KMS-11 (cell line): Measurements from ENCODE around the gene CTNNA2.

ENCODE experiments used
- H2AFZ ChIP-seq: fragments of 200-600 bp; sonication (generic); 2 replicates; pipeline ENCODE4 v1.6.1; 2016; ENCODE audit warnings: antibody characterized with exemption, mixed run types, low read depth
- H3K27ac ChIP-seq: fragments of 200-600 bp; sonication (generic); 2 replicates; pipeline ENCODE4 v1.6.1; 2016; ENCODE audit warnings: mild to moderate bottlenecking, mixed run types
- H3K27me3 ChIP-seq: fragments of 200-600 bp; sonication (generic); 2 replicates; pipeline ENCODE4 v1.6.1; 2017; ENCODE audit warnings: mild to moderate bottlenecking, low read depth, mixed run types, moderate library complexity; ENCODE audit not compliant: insufficient read depth
- H3K36me3 ChIP-seq: fragments of 200-600 bp; sonication (generic); 2 replicates; pipeline ENCODE4 v1.6.1; 2017; ENCODE audit warnings: mild to moderate bottlenecking, mixed run types; ENCODE audit not compliant: insufficient read depth
- H3K4me1 ChIP-seq: fragments of 200-600 bp; sonication (generic); 2 replicates; pipeline ENCODE4 v1.6.1; 2016; ENCODE audit warnings: mild to moderate bottlenecking, low read depth, mixed run types; ENCODE audit not compliant: poor library complexity, severe bottlenecking
- H3K4me2 ChIP-seq: fragments of 200-600 bp; sonication (generic); 2 replicates; pipeline ENCODE4 v1.7.0; 2016; ENCODE audit warnings: mild to moderate bottlenecking, mixed run types
- H3K4me3 ChIP-seq: fragments of 200-600 bp; sonication (generic); IDR thresholded peaks from 2 replicates; pipeline ENCODE4 v1.6.1; 2017; ENCODE audit warnings: low read depth, low read length, mixed read lengths; ENCODE audit not compliant: insufficient read depth
- H3K79me2 ChIP-seq: fragments of 200-600 bp; sonication (generic); 2 replicates; pipeline ENCODE4 v1.6.1; 2016; ENCODE audit warnings: low read depth, mixed run types; ENCODE audit not compliant: insufficient read depth
- H3K9ac ChIP-seq: fragments of 200-600 bp; sonication (generic); 2 replicates; pipeline ENCODE4 v1.6.1; 2016; ENCODE audit warnings: mild to moderate bottlenecking, mixed run types
- H4K20me1 ChIP-seq: fragments of 200-600 bp; sonication (generic); 2 replicates; pipeline ENCODE4 v1.6.1; 2016; ENCODE audit warnings: mild to moderate bottlenecking, mixed run types; ENCODE audit not compliant: insufficient read depth
- TF ChIP-seq, protein P1 (sequence below): fragments of 200-600 bp; sonication (generic); conservative IDR thresholded peaks from 2 replicates; pipeline ENCODE4 v1.6.1; 2017; ENCODE audit warnings: low read depth, mild to moderate bottlenecking, antibody characterized with exemption, low read length, moderate library complexity, mixed read lengths

The CTNNA2 gene

DNA sequence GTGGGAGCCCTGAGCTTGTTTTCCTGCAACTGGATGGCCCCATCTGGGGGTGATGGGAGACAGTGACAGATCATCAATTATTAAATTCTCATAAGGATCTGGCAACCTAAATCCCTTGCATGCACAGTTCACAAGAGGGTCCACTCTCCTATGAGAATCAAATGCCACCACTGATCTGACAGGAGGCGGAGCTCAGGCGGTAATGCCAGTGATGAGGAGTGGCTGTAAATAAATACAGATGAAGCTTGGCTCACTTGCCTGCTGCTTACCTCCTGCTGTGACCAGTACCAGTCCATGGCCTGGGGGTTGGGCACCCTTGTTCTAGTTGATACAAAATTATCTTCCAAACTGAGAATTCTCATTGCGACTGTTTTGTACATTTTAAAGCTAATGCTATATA lies 258.6 kb downstream of the CTNNA2 start:
- Histone ChIP-seq H3K27ac (no peak overlapping the region), H3K27me3 (no peaks in the 10 kb centered on the region), H3K4me2 (no peak overlapping the region), H3K4me3 (no peak overlapping the region), H3K79me2 (no peaks in the 10 kb centered on the region), H4K20me1 (no peaks in the 10 kb centered on the region), H3K4me1 (no peaks in the 10 kb centered on the region), H3K36me3 (no peaks in the 10 kb centered on the region), H3K9ac (no peak overlapping the region), H2AFZ (no peak overlapping the region)
- TF ChIP-seq, protein P1, sequence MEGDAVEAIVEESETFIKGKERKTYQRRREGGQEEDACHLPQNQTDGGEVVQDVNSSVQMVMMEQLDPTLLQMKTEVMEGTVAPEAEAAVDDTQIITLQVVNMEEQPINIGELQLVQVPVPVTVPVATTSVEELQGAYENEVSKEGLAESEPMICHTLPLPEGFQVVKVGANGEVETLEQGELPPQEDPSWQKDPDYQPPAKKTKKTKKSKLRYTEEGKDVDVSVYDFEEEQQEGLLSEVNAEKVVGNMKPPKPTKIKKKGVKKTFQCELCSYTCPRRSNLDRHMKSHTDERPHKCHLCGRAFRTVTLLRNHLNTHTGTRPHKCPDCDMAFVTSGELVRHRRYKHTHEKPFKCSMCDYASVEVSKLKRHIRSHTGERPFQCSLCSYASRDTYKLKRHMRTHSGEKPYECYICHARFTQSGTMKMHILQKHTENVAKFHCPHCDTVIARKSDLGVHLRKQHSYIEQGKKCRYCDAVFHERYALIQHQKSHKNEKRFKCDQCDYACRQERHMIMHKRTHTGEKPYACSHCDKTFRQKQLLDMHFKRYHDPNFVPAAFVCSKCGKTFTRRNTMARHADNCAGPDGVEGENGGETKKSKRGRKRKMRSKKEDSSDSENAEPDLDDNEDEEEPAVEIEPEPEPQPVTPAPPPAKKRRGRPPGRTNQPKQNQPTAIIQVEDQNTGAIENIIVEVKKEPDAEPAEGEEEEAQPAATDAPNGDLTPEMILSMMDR, result no peak

GRCh38 chr2:79774016-79774415 lies 261.2 kb downstream of the CTNNA2 start:
- H4K20me1 ChIP-seq, result no peaks in the 10 kb centered on the region
- no peak overlapping the region for H3K4me2 ChIP-seq
- no peak overlapping the region for H3K27ac ChIP-seq
- no peak overlapping the region for H2AFZ ChIP-seq
- no peak overlapping the region for H3K4me3 ChIP-seq
- H3K4me1 ChIP-seq, result no peaks in the 10 kb centered on the region
- H3K27me3 ChIP-seq, result no peaks in the 10 kb centered on the region
- no peak overlapping the region for H3K9ac ChIP-seq
- H3K36me3 ChIP-seq, result no peaks in the 10 kb centered on the region
- H3K79me2 ChIP-seq, result no peaks in the 10 kb centered on the region
- TF ChIP-seq, protein P1, result no peak

DNA sequence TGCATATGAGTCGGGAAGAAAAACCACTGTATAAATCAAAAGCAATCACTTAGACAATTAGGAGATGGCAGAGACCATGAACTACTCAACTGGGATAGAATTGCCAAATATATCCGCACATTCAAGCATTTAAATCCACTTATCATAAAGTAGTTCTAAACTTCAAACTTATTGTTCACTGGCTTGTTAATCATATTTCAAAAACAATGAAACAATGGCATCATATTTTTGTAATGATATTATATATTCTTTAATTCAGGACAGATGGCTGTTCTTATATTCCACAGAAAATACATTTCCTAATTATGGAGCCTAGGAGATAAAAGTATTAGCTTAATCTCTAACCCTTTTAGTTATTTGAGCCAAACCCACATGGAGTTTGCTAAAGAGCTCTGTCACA lies 263.6 kb downstream of the CTNNA2 start:
- no peak overlapping the region for H3K9ac ChIP-seq

DNA sequence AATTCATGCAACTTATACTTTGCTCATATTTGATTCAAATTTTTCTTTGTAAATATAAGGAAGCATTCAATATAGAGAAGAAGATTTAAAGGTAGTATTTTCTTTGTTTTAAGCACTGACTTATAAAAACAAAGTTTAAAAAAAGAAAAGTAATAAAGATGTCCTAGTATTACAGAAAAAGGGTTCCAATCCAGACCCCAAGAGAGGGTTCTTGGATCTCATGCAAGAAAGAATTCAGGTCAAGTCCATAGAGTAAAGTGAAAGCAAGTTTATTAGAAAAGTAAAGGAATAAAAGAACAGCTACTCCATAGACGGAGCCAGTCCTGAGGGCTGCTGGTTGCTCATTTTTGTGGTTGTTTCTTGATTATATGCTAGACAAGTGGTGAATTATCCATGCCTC lies 267.9 kb downstream of the CTNNA2 start:
- TF ChIP-seq, protein P1, result no peak
- Histone ChIP-seq H4K20me1 (no peaks in the 10 kb centered on the region), H3K9ac (no peak overlapping the region), H3K4me2 (no peak overlapping the region), H3K4me3 (no peak overlapping the region), H3K27me3 (no peaks in the 10 kb centered on the region), H2AFZ (no peak overlapping the region), H3K79me2 (no peaks in the 10 kb centered on the region), H3K27ac (no peak overlapping the region), H3K4me1 (no peaks in the 10 kb centered on the region), H3K36me3 (no peaks in the 10 kb centered on the region)

More for the DNA sequence above, 263.6 kb downstream of the CTNNA2 start:
- Histone ChIP-seq H3K4me1 (no peaks in the 10 kb centered on the region), H4K20me1 (no peaks in the 10 kb centered on the region), H3K79me2 (no peaks in the 10 kb centered on the region), H3K36me3 (no peaks in the 10 kb centered on the region), H3K4me2 (no peak overlapping the region), H3K27ac (no peak overlapping the region), H2AFZ (no peak overlapping the region), H3K27me3 (no peaks in the 10 kb centered on the region), H3K4me3 (no peak overlapping the region)
- TF ChIP-seq, protein P1, result no peak
